H1 (cell line): Measurements from ENCODE around the gene TAF4.

ENCODE experiments used
- BRCA1 ChIP-seq: IDR thresholded peaks from 2 replicates; pipeline ENCODE4 v1.6.1; 2012; ENCODE audit warnings: low read depth, low read length, improper control_type of control experiment
- EGR1 ChIP-seq: IDR thresholded peaks from 2 replicates; pipeline ENCODE4 v1.6.1; 2011; ENCODE audit warnings: low read depth, low read length, borderline replicate concordance
- EZH2 ChIP-seq: fragments of 200-600 bp; sonication (generic); IDR thresholded peaks from 2 replicates; pipeline ENCODE4 v1.7.1; 2012; ENCODE audit warnings: low read depth, mild to moderate bottlenecking, moderate library complexity, low read length, inconsistent platforms; ENCODE audit not compliant: severe bottlenecking
- NANOG ChIP-seq: IDR thresholded peaks from 2 replicates; pipeline ENCODE4 v1.6.1; 2011; ENCODE audit warnings: low read length, low read depth, mild to moderate bottlenecking, inconsistent platforms; ENCODE audit not compliant: insufficient read depth, poor library complexity, severe bottlenecking
- POLR2A ChIP-seq, 2 experiments: IDR thresholded peaks; 1 replicate in 1 of 2; 2 replicates in 1 of 2; pipeline ENCODE4 v1.6.1; 2011; ENCODE audit warnings: low read depth in 2 of 2, low read length in 2 of 2, mild to moderate bottlenecking in 2 of 2; ENCODE audit errors: control extremely low read depth in 1 of 2
- POLR2AphosphoS5 ChIP-seq: IDR thresholded peaks from 2 replicates; pipeline ENCODE4 v1.6.1; 2011; ENCODE audit warnings: low read depth, low read length
- RXRA ChIP-seq: IDR thresholded peaks from 2 replicates; pipeline ENCODE4 v1.6.1; 2011; ENCODE audit warnings: low read depth, mild to moderate bottlenecking, low read length, moderate library complexity; ENCODE audit not compliant: insufficient read depth
- SP2 ChIP-seq: IDR thresholded peaks from 2 replicates; pipeline ENCODE4 v1.6.1; 2012; ENCODE audit warnings: mild to moderate bottlenecking, low read length, inconsistent platforms
- TAF1 ChIP-seq: IDR thresholded peaks from 2 replicates; pipeline ENCODE4 v1.6.1; 2011; ENCODE audit warnings: mild to moderate bottlenecking, low read depth, low read length
- TF ChIP-seq, protein P1 (sequence below), 3 experiments: IDR thresholded peaks; 1 replicate in 2 of 3; 2 replicates in 1 of 3; pipeline versions ENCODE4 v1.5.1 to v1.6.1; 2011; ENCODE audit warnings: low read length in 3 of 3, mild to moderate bottlenecking in 3 of 3, inconsistent platforms in 2 of 3, low read depth in 1 of 3, moderate library complexity in 1 of 3; ENCODE audit not compliant: insufficient read depth in 1 of 3; ENCODE audit errors: control extremely low read depth in 1 of 3

DNA sequence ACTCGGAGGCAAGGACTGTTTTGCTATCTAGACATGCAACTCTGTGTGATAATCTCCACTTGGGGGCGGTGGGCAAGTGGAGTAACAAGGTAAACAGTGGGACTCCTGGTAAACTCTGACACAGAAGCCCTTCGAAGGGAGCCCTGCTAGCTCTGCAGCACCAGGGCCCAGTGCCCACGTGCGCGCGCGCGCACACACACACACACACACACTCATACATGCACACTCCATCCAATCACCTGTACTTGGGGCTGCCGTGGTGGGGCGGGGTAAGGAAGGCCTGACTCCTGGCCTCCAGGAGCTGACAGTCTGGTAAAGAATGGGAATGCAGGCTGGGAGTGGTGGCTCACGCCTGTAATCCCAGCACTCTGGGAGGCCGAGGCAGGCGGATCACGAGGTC is 36.4 kb downstream of the TAF4 start:
- TF ChIP-seq SP2 (no peak), NANOG (no peak), EGR1 (no peak), TAF1 (no peak), EZH2 (no peak), POLR2A (IDR thresholded peaks at IDR 0.05; ENCODE audit: control extremely low read depth in 1 of 2, low read depth in 2 of 2, low read length in 2 of 2) (no peak), BRCA1 (no peak), RXRA (no peak), POLR2AphosphoS5 (no peak)
- TF ChIP-seq, protein P1, sequence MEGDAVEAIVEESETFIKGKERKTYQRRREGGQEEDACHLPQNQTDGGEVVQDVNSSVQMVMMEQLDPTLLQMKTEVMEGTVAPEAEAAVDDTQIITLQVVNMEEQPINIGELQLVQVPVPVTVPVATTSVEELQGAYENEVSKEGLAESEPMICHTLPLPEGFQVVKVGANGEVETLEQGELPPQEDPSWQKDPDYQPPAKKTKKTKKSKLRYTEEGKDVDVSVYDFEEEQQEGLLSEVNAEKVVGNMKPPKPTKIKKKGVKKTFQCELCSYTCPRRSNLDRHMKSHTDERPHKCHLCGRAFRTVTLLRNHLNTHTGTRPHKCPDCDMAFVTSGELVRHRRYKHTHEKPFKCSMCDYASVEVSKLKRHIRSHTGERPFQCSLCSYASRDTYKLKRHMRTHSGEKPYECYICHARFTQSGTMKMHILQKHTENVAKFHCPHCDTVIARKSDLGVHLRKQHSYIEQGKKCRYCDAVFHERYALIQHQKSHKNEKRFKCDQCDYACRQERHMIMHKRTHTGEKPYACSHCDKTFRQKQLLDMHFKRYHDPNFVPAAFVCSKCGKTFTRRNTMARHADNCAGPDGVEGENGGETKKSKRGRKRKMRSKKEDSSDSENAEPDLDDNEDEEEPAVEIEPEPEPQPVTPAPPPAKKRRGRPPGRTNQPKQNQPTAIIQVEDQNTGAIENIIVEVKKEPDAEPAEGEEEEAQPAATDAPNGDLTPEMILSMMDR (IDR thresholded peaks at IDR 0.05; ENCODE audit: control extremely low read depth in 1 of 3, insufficient read depth in 1 of 3, low read depth in 1 of 3, low read length in 3 of 3): no peak
